B cell (primary cell): ENCODE data around the gene PPOX. TPM values are rescaled to one million over a fixed set of nuclear protein-coding genes. Genes with fewer than 3 reads are reported as not detected.

ENCODE experiments used
- ATAC-seq: fragments of 200-7000 bp; cut with Tn5 transposase; one replicate; pipeline ENCODE4 v1.10.0; 2021; ENCODE audit warnings: low read depth, mild to moderate bottlenecking, moderate number of reproducible peaks, moderate library complexity
- CTCF ChIA-PET: fragments of 350-600 bp; sonication (Branson Sonifier 250); formaldehyde crosslinking; loops from one replicate; lab custom pipeline; 2021; ENCODE audit warnings: antibody characterized with exemption, inconsistent platforms; lab: Charles Lee
- POLR2A ChIA-PET: fragments of 350-600 bp; sonication (Branson Sonifier 250); formaldehyde crosslinking; loops from one replicate; lab custom pipeline; 2021; ENCODE audit warnings: antibody characterized with exemption; lab: Charles Lee
- DNase-seq: peaks from one replicate; pipeline ENCODE4 v3.0.0; 2013
- H2AFZ ChIP-seq: 2 replicates; pipeline ENCODE4 v1.6.1; 2012; ENCODE audit warnings: mild to moderate bottlenecking, low read depth, low read length; ENCODE audit not compliant: insufficient read depth, poor library complexity, severe bottlenecking
- H3K27ac ChIP-seq, 2 donors: 1 replicate in 1 of 2; 2 replicates in 1 of 2; pipeline ENCODE4 v1.5.1; 2012 to 2013; ENCODE audit warnings: low read length in 2 of 2, mild to moderate bottlenecking in 2 of 2, moderate library complexity in 1 of 2
- H3K27me3 ChIP-seq, 4 experiments: fragments of 200-600 bp in 1 of 4; sonication (generic) in 1 of 4; replicated peaks in 1 of 4; 1 replicate in 2 of 4; 2 replicates in 2 of 4; pipeline versions ENCODE4 v1.6.1 to v1.7.0; 2013 to 2016; ENCODE audit warnings: low read length in 3 of 4, mild to moderate bottlenecking in 2 of 4, mixed read lengths in 1 of 4, moderate library complexity in 1 of 4; ENCODE audit not compliant: insufficient read depth in 4 of 4, control insufficient read depth in 3 of 4; ENCODE audit errors: control extremely low read depth in 1 of 4
- H3K36me3 ChIP-seq, 2 experiments: replicated peaks in 1 of 2; 1 replicate in 1 of 2; 2 replicates in 1 of 2; pipeline versions ENCODE4 v1.6.1 to v1.7.1; 2013; ENCODE audit warnings: low read length in 1 of 2; ENCODE audit not compliant: insufficient read depth in 2 of 2, control insufficient read depth in 1 of 2; ENCODE audit errors: control extremely low read depth in 1 of 2, extremely low read depth in 1 of 2
- H3K4me1 ChIP-seq, 2 donors: fragments of 200-600 bp in 1 of 2; sonication (generic) in 1 of 2; 1 replicate in 1 of 2; 2 replicates in 1 of 2; pipeline versions ENCODE4 v1.5.1 to v1.6.1; 2013 to 2017; ENCODE audit warnings: low read length in 2 of 2; ENCODE audit not compliant: control insufficient read depth in 2 of 2, insufficient read depth in 2 of 2
- H3K4me2 ChIP-seq: replicated peaks from 2 replicates; pipeline ENCODE3; 2012; ENCODE audit warnings: mild to moderate bottlenecking, low read depth, low read length; ENCODE audit not compliant: poor library complexity, severe bottlenecking
- H3K4me3 ChIP-seq, 5 experiments: fragments of 200-600 bp in 1 of 5; sonication (generic) in 1 of 5; 1 replicate in 3 of 5; 2 replicates in 2 of 5; pipeline versions ENCODE4 v1.5.1 to v1.7.0; 2011 to 2016; ENCODE audit warnings: low read length in 4 of 5, mild to moderate bottlenecking in 4 of 5, low read depth in 2 of 5, control low read depth in 1 of 5, moderate library complexity in 1 of 5; ENCODE audit not compliant: insufficient read depth in 1 of 5; ENCODE audit errors: control extremely low read depth in 1 of 5, extremely low read depth in 1 of 5
- H3K79me2 ChIP-seq: fragments of 200-600 bp; sonication (generic); one replicate; pipeline ENCODE4 v1.6.0; 2016; ENCODE audit warnings: low read length; ENCODE audit not compliant: control insufficient read depth, insufficient read depth
- H3K9ac ChIP-seq: fragments of 200-600 bp; sonication (generic); 2 replicates; pipeline ENCODE4 v1.6.1; 2017; ENCODE audit warnings: mild to moderate bottlenecking, low read length, moderate library complexity
- H3K9me3 ChIP-seq, 3 donors: one replicate each; pipeline versions ENCODE4 v1.6.1 to v1.7.1; 2013; ENCODE audit warnings: low read length in 2 of 3; ENCODE audit not compliant: control insufficient read depth in 2 of 3, insufficient read depth in 1 of 3; ENCODE audit errors: control extremely low read depth in 1 of 3
- H4K20me1 ChIP-seq: 2 replicates; pipeline ENCODE4 v1.6.0; 2012; ENCODE audit warnings: mild to moderate bottlenecking, low read length; ENCODE audit not compliant: insufficient read depth, control insufficient read depth, poor library complexity, severe bottlenecking
- H3K27ac Mint-ChIP-seq: one replicate; pipeline ENCODE4 v1.8.0; 2021; ENCODE audit warnings: mixed read lengths
- H3K27me3 Mint-ChIP-seq: one replicate; pipeline ENCODE4 v1.8.0; 2021; ENCODE audit warnings: mixed read lengths
- H3K4me1 Mint-ChIP-seq: one replicate; pipeline ENCODE4 v1.8.0; 2021; ENCODE audit warnings: mixed read lengths
- H3K4me3 Mint-ChIP-seq: one replicate; pipeline ENCODE4 v1.8.0; 2021; ENCODE audit warnings: mixed read lengths
- H3K9me3 Mint-ChIP-seq: one replicate; pipeline ENCODE4 v1.8.0; 2022; ENCODE audit warnings: mixed read lengths; ENCODE audit not compliant: insufficient read depth
- CTCF ChIP-seq: fragments of 200-600 bp; IDR thresholded peaks from one replicate; pipeline ENCODE4 v1.8.0; 2022; ENCODE audit warnings: antibody characterized with exemption, mild to moderate bottlenecking
- EZH2 ChIP-seq: IDR thresholded peaks from 2 replicates; pipeline ENCODE4 v1.6.1; 2012; ENCODE audit warnings: borderline replicate concordance, low read depth, mild to moderate bottlenecking, moderate library complexity, low read length; ENCODE audit not compliant: insufficient read depth, poor library complexity, severe bottlenecking
- WGBS: methylation state at CpG from one replicate; pipeline ENCODE4 v1.1.5; 2013; ENCODE audit warnings: missing lambda C conversion rate; ENCODE audit not compliant: insufficient coverage; 5-methylcytosine and 5-hydroxymethylcytosine counted together
- intact Hi-C: fragments of 100-400 bp; cut with micrococcal nuclease; formaldehyde crosslinking; loops from one replicate; pipeline ENCODE4 v1.10.0; 2022
- polyA plus RNA-seq: library from polyadenylated mRNA; depleted of rRNA; stranded (reverse); fragments of >200 nt; gene quantifications from 2 replicates; pipeline ENCODE4 v1.2.3, GENCODE V29; 2012
- total RNA-seq, 2 donors: library from RNA; stranded (reverse); fragments of 120-200 nt in 1 of 2; gene quantifications; 1 replicate in 1 of 2; 2 replicates in 1 of 2; pipeline versions ENCODE4 v1.2.3 to v1.2.4, GENCODE V29; 2013 to 2022

PPOX gene
- total and polyA plus RNA-seq, 2 donors (not counting 1 experiment from before 2014, with no cell fraction given): 65.6 to 82.3 TPM

- CTCF ChIA-PET: interaction anchor here (0.8 to 3.9 kb wide), 19 partner anchors 9 to 198 kb away, joined by 3 to 23 read pairs (median 4); partner anchors contain the start of genes KLHDC9, PPOX and TOMM40L
- POLR2A ChIA-PET: interaction anchor here (0.5 to 2.5 kb wide), 12 partner anchors 11 to 548 kb away, joined by 3 to 21 read pairs (median 4); partner anchors contain the start of genes B4GALT3, DUSP12, PPOX and TOMM40L
- peak; percentile 97 for DNase-seq
- no peaks in the 10 kb centered on the region for H3K9me3 Mint-ChIP-seq
- H3K4me1 Mint-ChIP-seq: peaks cover 36% of the 10 kb centered on the region
- no peak for TF ChIP-seq EZH2
- no peak for TF ChIP-seq CTCF
- peak within 1 kb of the TSS; percentile 97 for H3K27ac Mint-ChIP-seq
- Histone ChIP-seq H4K20me1 (peaks cover 4% of the 10 kb centered on the region), H2AFZ (peak within 1 kb of the TSS; percentile 95), H3K27ac (peak within 1 kb of the TSS; percentile 81 to 88), H3K9me3 (no peaks in the 10 kb centered on the region), H3K27me3 (no peaks in the 10 kb centered on the region), H3K4me1 (peaks cover 16 to 26% of the 10 kb centered on the region in 2 donors), H3K9ac (peak within 1 kb of the TSS; percentile 90), H3K4me2 (peak within 1 kb of the TSS; percentile 91), H3K4me3 (peak within 1 kb of the TSS; percentile 77 to 99 (median 88)), H3K79me2 (peaks cover 44% of the 10 kb centered on the region), H3K36me3 (peaks cover 0 to 19% of the 10 kb centered on the region in 2 experiments)
- intact Hi-C loops: loop anchor here (1.0 to 5.0 kb wide), 11 partner anchors 10 to 187 kb away; partner anchors contain the start of genes B4GALT3, CFAP126, DEDD and MPZ
- peak; percentile 98 for ATAC-seq
- 6% methylated on average over 49 of the region's 53 CpGs for WGBS
- peak within 1 kb of the TSS; percentile 96 for H3K4me3 Mint-ChIP-seq
- H3K27me3 Mint-ChIP-seq: no peaks in the 10 kb centered on the region
Measured at GRCh38 chr1:161201836-161202712, 35.8 kb downstream of the PPOX start, which contains the start of gene NDUFS2. Gene NDUFS2 (plus strand): TSS chr1:161202367. CDS start chr1:161202386, 19 bp downstream.
